ENCODE data around the gene NFATC2.

Gene NFATC2

DNA sequence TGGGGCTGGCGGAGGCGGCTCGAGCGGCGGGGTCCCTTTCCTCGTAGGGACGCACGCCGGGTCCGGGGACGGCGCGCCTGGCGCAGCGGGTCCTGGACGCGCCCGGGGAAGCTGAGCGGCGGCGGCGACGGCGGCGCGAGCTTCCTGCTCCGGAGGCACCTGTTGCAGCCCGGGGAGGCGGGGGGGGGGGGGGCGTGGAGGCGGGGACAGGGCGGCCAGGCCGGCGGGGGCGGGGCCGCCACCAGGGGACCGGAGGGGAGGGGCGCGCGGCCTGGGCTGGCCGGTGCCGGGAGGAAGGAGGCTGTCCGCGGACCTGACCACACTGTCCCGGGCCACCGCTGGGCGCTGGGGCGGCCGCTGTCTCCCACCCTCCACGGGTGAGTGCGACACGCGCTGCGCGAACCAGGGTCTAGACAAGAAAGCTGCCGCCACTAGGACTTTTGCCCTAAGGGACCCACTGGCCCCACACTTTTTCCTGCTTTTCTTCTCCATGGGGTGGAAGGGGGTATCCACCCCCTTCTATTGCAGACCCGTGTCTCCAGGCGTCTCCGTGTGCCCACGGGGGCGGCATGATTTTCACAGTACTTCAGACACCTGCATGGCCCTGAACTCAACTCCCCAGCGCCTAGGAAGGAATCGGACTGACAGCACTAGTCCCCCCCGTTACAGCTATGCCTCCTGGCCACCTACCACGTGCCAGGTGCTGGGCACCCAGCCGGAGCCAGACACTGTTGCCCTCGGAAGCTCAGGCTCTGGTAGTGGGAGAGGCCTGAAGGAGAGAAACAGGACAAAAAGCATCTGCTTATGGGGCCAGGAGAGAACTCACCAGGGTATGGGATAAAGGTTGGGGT is at the start of gene NFATC2:
Gene NFATC2, minus strand, starts transcription at position 149 of the 851 bp plus-strand sequence. CDS start 220 bp downstream, outside the sequence.
- peak; percentile 12 for ATAC-seq (replicated peaks; ENCODE audit: extremely low read depth, poor library complexity, severe bottlenecking)
- Mint-ChIP-seq H3K4me3 (peak within 1 kb of the TSS; percentile 98), H3K27ac (ENCODE audit: low read depth) (peak within 1 kb of the TSS; percentile 100), H3K4me1 (peaks cover 53% of the 10 kb centered on the region), H3K36me3 (ENCODE audit: insufficient read depth) (peaks cover 31% of the 10 kb centered on the region), H3K27me3 (no peaks in the 10 kb centered on the region), H3K9me3 (no peaks in the 10 kb centered on the region)
- DNase-seq (ENCODE audit: low spot score in 2 of 2): peak in 1 of 2 donors; percentile 45

DNA sequence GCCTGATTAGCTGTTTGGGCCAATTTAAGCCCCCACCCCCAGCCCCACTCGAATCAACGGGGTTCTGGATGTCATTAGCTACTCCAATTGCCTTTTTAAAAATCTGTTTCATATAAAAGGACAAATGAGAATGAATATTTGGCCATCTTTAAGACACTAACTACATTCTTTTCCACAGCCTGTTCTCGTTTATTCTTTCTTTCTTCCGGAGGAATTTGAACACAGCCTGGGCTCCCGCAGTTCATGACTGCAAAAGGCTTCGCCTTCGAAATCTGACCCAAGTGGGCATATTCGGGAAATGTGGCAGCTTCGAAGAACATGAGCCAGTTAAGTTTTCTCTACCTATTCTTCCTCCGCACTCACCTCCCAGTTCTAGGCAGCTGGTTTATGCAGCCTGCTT is 49.4 kb upstream of the NFATC2 start:
- Mint-ChIP-seq H3K36me3 (ENCODE audit: insufficient read depth) (peaks cover 6% of the 10 kb centered on the region), H3K27ac (ENCODE audit: low read depth) (no peak overlapping the region), H3K4me1 (peaks cover 29% of the 10 kb centered on the region), H3K27me3 (no peaks in the 10 kb centered on the region), H3K4me3 (no peak overlapping the region), H3K9me3 (no peaks in the 10 kb centered on the region)
- DNase-seq (ENCODE audit: low spot score in 2 of 2) (no peak), ATAC-seq (replicated peaks; ENCODE audit: extremely low read depth, poor library complexity, severe bottlenecking) (no peak)

DNA sequence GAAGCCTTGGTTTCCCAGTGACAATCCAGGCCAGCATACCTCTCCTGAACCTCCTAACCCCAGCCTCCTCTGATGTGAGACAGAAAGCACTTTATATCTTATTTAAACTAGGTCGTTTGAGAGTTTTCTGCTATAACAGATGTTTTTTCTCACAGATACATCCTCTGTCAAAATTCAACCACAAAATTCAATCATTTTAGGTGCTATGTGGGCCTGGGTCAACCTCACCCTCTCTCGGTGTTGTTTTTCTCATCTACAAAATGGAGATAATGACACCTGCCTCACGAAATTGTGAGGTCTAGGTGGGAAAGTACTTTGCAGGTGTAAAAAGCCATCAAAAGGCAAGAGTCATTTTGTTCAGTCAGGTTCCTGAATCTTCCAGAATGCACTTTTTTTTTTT is 46.2 kb upstream of the NFATC2 start:
- no peaks in the 10 kb centered on the region for H3K9me3 Mint-ChIP-seq
- peak overlapping the region; percentile 49 for H3K27ac Mint-ChIP-seq (ENCODE audit: low read depth)
- H3K27me3 Mint-ChIP-seq: no peaks in the 10 kb centered on the region
- no peak overlapping the region for H3K4me3 Mint-ChIP-seq
- ATAC-seq (replicated peaks; ENCODE audit: extremely low read depth, poor library complexity, severe bottlenecking) (peak; percentile 72), DNase-seq (ENCODE audit: low spot score in 2 of 2) (no peak)
- peaks cover 5% of the 10 kb centered on the region for H3K36me3 Mint-ChIP-seq (ENCODE audit: insufficient read depth)
- peaks cover 18% of the 10 kb centered on the region for H3K4me1 Mint-ChIP-seq

DNA sequence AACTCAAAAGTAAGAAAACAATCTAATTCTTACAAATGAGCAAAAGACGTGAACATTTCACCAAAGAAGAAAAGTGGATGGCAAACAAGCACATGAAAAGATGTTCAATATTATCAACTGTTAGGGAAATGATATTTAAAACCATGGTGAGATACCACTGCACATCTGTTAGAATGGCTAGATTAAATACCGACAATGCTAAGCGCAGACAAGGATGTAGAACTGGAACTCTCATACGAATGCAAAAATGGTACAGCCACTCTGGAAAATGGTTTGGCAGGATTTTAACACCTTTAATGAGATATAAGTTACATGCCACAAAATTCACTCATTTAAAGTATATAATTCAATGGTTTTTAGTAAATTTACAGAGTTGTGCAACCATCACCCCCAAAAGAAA is 44.6 kb upstream of the NFATC2 start:
- no peaks in the 10 kb centered on the region for H3K9me3 Mint-ChIP-seq
- no peak for DNase-seq (ENCODE audit: low spot score in 2 of 2)
- ATAC-seq (replicated peaks; ENCODE audit: extremely low read depth, poor library complexity, severe bottlenecking): no peak
- no peak overlapping the region for H3K27ac Mint-ChIP-seq (ENCODE audit: low read depth)
- no peak overlapping the region for H3K4me3 Mint-ChIP-seq
- H3K4me1 Mint-ChIP-seq: peaks cover 14% of the 10 kb centered on the region
- H3K36me3 Mint-ChIP-seq (ENCODE audit: insufficient read depth): peaks cover 5% of the 10 kb centered on the region
- H3K27me3 Mint-ChIP-seq: no peaks in the 10 kb centered on the region

DNA sequence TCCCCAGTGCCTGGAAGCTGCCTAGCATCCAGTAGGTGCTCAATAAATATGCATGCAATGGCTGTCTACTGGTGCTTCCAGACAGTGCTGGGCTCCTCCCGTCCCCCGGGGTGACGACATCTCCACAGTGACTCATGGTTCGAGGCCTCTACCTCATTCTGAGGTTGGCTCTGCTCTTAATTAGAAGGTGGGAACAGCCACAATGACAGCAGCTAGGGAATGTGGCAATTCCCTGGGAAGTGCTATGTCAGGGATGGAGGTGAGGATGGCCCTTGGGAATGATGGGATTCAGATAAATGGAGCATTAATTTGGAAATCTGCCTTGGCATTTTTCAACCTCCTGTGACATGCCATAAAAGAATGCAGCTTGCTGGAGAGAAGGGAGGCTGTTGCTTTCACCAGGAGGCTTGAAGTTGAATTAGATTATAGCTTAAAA is 43.5 kb upstream of the NFATC2 start:
- H3K36me3 Mint-ChIP-seq (ENCODE audit: insufficient read depth): peaks cover 2% of the 10 kb centered on the region
- no peak overlapping the region for H3K4me3 Mint-ChIP-seq
- H3K4me1 Mint-ChIP-seq: peaks cover 14% of the 10 kb centered on the region
- H3K27me3 Mint-ChIP-seq: no peaks in the 10 kb centered on the region
- ATAC-seq (replicated peaks; ENCODE audit: extremely low read depth, poor library complexity, severe bottlenecking): no peak
- H3K9me3 Mint-ChIP-seq: no peaks in the 10 kb centered on the region
- H3K27ac Mint-ChIP-seq (ENCODE audit: low read depth): no peak overlapping the region
- no peak for DNase-seq (ENCODE audit: low spot score in 2 of 2)

DNA sequence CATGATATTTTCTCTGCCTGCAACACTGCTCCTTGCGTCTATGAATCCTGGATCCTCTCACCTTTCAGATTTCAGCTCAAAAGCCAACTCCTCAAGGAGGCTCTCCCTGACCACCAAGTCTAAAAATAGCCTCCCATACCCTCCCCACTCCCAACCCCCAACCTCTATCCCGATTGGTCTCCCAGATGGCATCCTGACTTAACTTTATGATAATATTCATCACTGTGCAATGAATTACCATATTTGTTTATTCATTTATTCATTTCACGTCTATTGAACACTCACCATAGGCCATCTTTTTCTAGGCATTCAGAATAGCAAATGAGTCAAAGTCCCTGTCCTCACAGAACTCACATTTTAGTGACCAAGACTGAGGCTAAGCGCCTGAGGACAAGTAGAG is 42.6 kb upstream of the NFATC2 start:
- H3K9me3 Mint-ChIP-seq: no peaks in the 10 kb centered on the region
- ATAC-seq (replicated peaks; ENCODE audit: extremely low read depth, poor library complexity, severe bottlenecking) (no peak), DNase-seq (ENCODE audit: low spot score in 2 of 2) (no peak)
- no peak overlapping the region for H3K27ac Mint-ChIP-seq (ENCODE audit: low read depth)
- H3K4me1 Mint-ChIP-seq: peaks cover 14% of the 10 kb centered on the region
- H3K27me3 Mint-ChIP-seq: no peaks in the 10 kb centered on the region
- peaks cover 2% of the 10 kb centered on the region for H3K36me3 Mint-ChIP-seq (ENCODE audit: insufficient read depth)
- no peak overlapping the region for H3K4me3 Mint-ChIP-seq

DNA sequence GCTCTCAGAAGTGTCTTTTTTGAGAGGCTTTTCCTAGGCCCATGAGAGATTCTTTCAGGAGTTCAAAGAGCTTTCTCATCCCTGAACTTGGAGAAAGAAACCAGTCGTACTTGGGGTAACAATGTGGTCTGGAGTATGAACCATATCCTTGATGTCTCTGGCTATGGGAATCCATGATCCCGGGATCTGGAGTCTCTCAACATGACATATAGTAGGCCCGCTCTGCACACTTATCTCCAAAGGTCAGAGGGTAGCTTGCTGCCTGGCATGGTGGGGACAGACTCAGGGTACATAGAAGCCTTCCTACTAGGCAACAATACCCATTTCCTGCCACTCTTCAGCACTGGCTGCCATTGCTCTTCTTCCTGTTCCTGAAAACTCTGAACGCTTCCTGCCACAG is 42.2 kb upstream of the NFATC2 start:
- H3K27me3 Mint-ChIP-seq: no peaks in the 10 kb centered on the region
- H3K27ac Mint-ChIP-seq (ENCODE audit: low read depth): no peak overlapping the region
- H3K9me3 Mint-ChIP-seq: no peaks in the 10 kb centered on the region
- no peak overlapping the region for H3K4me3 Mint-ChIP-seq
- peaks cover 2% of the 10 kb centered on the region for H3K36me3 Mint-ChIP-seq (ENCODE audit: insufficient read depth)
- H3K4me1 Mint-ChIP-seq: peaks cover 14% of the 10 kb centered on the region
- DNase-seq (ENCODE audit: low spot score in 2 of 2) (no peak), ATAC-seq (replicated peaks; ENCODE audit: extremely low read depth, poor library complexity, severe bottlenecking) (no peak)

DNA sequence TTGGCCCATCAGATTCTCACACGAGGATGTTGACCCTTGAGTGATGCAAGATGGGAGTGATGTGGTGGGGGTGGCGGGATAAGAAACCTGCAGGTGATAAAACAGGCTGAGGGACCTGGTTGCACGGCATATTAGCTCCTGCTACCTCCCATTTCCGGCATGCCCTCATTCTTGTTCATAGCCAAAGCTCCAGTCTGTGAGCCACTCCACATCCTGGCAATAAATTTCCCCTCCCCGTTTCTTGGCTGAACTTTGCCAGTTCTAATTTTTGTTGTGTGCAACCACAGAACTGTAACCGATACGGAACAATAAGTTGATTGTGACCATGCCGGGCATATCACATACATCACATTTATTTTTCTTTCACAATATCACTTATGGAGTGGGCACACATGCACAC is 41.6 kb upstream of the NFATC2 start:
- no peak overlapping the region for H3K27ac Mint-ChIP-seq (ENCODE audit: low read depth)
- H3K9me3 Mint-ChIP-seq: no peaks in the 10 kb centered on the region
- H3K4me1 Mint-ChIP-seq: peaks cover 14% of the 10 kb centered on the region
- H3K27me3 Mint-ChIP-seq: no peaks in the 10 kb centered on the region
- no peak overlapping the region for H3K4me3 Mint-ChIP-seq
- no peak for DNase-seq (ENCODE audit: low spot score in 2 of 2)
- ATAC-seq (replicated peaks; ENCODE audit: extremely low read depth, poor library complexity, severe bottlenecking): no peak
- peaks cover 2% of the 10 kb centered on the region for H3K36me3 Mint-ChIP-seq (ENCODE audit: insufficient read depth)

DNA sequence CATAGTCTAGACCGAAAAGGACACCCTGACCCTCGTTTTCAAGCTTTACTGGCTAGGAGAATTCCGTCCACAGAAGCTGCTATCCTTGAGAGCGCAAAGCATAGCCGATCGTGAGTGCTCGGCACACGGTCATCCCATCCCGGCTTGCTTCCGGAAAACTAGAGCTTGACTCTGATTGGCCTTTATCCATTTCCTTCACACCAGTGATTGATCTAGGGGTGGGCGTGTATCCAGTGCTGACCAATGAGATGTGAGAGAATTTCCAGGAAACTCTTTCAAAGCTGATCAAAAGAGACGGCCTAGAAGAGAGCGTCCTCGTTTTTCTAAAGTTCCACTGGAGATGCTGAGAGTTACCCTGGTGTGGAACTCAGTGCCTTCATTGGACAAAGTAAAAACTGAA is 41.0 kb upstream of the NFATC2 start:
- Mint-ChIP-seq H3K4me1 (peaks cover 11% of the 10 kb centered on the region), H3K27ac (ENCODE audit: low read depth) (no peak overlapping the region), H3K9me3 (no peaks in the 10 kb centered on the region), H3K4me3 (no peak overlapping the region), H3K27me3 (no peaks in the 10 kb centered on the region), H3K36me3 (ENCODE audit: insufficient read depth) (peaks cover 2% of the 10 kb centered on the region)
- DNase-seq (ENCODE audit: low spot score in 2 of 2): no peak
- ATAC-seq (replicated peaks; ENCODE audit: extremely low read depth, poor library complexity, severe bottlenecking): no peak

DNA sequence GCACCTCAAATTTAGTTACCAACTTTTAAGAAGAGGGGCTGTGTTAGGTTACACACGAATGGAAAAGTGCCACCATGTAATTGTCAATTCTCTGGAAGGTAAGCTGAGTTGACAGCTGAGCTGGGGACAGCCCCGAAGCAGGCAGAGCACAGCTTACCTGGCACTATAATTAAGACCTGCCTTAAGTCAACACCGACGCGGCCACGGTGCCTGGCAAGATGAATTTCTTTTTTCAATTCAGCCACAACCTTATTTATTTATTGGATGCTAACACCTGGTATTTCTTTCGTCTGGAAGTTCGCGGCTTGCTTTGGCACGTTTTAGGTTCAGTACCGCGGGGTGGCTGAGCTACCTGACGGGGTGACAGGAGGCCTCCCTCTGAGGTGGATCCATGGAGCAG is 40.6 kb upstream of the NFATC2 start:
- ATAC-seq (replicated peaks; ENCODE audit: extremely low read depth, poor library complexity, severe bottlenecking) (no peak), DNase-seq (ENCODE audit: low spot score in 2 of 2) (no peak)
- Mint-ChIP-seq H3K36me3 (ENCODE audit: insufficient read depth) (no peaks in the 10 kb centered on the region), H3K27me3 (no peaks in the 10 kb centered on the region), H3K9me3 (no peaks in the 10 kb centered on the region), H3K4me3 (no peak overlapping the region), H3K27ac (ENCODE audit: low read depth) (no peak overlapping the region), H3K4me1 (peaks cover 8% of the 10 kb centered on the region)

DNA sequence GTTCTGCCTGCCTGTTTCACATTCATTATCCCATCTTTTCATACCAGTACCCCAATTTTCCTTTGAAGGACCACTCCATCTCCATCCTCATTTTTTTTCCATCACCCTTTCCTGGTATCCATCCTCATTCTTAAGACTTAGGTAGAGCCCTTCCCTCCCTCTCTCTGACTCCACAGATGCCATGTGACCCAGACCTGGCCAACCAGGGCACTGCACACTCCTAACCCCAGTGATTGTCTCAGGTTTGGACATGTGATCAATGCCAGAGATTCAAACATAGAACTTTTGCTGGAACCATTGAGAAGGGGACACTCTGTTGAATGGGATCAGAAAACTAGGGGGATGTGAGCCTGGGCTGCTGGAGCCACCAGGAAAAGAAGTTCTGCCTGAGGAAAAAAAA is 39.1 kb upstream of the NFATC2 start:
- no peaks in the 10 kb centered on the region for H3K36me3 Mint-ChIP-seq (ENCODE audit: insufficient read depth)
- no peak overlapping the region for H3K27ac Mint-ChIP-seq (ENCODE audit: low read depth)
- ATAC-seq (replicated peaks; ENCODE audit: extremely low read depth, poor library complexity, severe bottlenecking) (no peak), DNase-seq (ENCODE audit: low spot score in 2 of 2) (no peak)
- no peaks in the 10 kb centered on the region for H3K9me3 Mint-ChIP-seq
- no peak overlapping the region for H3K4me3 Mint-ChIP-seq
- peaks cover 8% of the 10 kb centered on the region for H3K4me1 Mint-ChIP-seq
- no peaks in the 10 kb centered on the region for H3K27me3 Mint-ChIP-seq

DNA sequence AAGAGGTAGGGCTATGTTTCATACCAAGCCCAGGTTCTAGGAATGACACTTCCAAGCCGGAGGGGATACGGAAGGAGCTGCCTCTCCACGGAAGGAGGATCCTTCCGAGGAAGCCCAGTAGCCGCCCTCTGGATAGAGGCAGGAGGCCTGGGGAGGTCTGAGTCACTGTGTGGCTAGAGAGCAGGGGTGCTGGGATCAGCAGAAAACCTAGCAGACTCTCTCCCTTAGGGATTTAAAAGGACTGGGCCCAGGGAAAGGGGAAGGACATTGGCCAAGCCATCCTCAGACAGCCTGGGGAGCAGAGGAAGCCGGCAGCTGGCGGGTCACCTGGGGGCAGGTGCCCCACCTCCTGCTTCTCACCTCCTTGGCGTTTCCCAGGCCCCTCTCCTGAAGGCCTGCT is 36.6 kb upstream of the NFATC2 start:
- ATAC-seq (replicated peaks; ENCODE audit: extremely low read depth, poor library complexity, severe bottlenecking) (no peak), DNase-seq (ENCODE audit: low spot score in 2 of 2) (no peak)
- no peaks in the 10 kb centered on the region for H3K9me3 Mint-ChIP-seq
- no peak overlapping the region for H3K27ac Mint-ChIP-seq (ENCODE audit: low read depth)
- no peaks in the 10 kb centered on the region for H3K36me3 Mint-ChIP-seq (ENCODE audit: insufficient read depth)
- no peaks in the 10 kb centered on the region for H3K4me1 Mint-ChIP-seq
- no peak overlapping the region for H3K4me3 Mint-ChIP-seq
- H3K27me3 Mint-ChIP-seq: no peaks in the 10 kb centered on the region

DNA sequence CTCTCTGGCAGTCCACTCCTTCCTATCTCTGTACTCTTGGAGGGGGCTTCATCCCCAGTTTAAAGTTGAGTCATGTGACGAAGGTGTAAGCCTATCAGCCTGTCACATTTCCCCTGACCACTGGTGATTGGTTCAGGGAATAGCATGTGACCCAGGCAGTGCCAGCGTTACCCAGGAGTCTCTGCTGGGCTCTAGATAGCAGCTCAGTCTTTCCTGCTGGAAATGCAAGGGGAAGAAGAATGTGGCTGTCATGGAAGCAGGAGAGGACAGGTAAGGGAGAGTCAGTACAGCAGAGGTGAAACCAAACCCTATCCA is 35.6 kb upstream of the NFATC2 start:
- Mint-ChIP-seq H3K27me3 (no peaks in the 10 kb centered on the region), H3K27ac (ENCODE audit: low read depth) (no peak overlapping the region), H3K9me3 (no peaks in the 10 kb centered on the region), H3K4me1 (no peaks in the 10 kb centered on the region), H3K36me3 (ENCODE audit: insufficient read depth) (no peaks in the 10 kb centered on the region), H3K4me3 (no peak overlapping the region)
- no peak for DNase-seq (ENCODE audit: low spot score in 2 of 2)
- ATAC-seq (replicated peaks; ENCODE audit: extremely low read depth, poor library complexity, severe bottlenecking): no peak
